Calu3 (cell line): ENCODE data around the gene ST6GALNAC3. TPM values are rescaled to one million over a fixed set of nuclear protein-coding genes. Genes with fewer than 3 reads are reported as not detected.

Experiments used
- BruUV-seq: library from RNA; stranded (reverse); fragments of 400-500 nt; replicated peaks from 2 replicates; lab custom pipeline; 2021; lab: Mats Ljungman, UMichigan
- CTCF ChIA-PET: fragments of 300-600 bp; sonication (Branson Sonifier 250); formaldehyde crosslinking; loops from one replicate; lab custom pipeline; 2022; ENCODE audit warnings: antibody characterized with exemption; lab: Charles Lee
- DNase-seq: peaks from one replicate; pipeline ENCODE4 v3.0.0; 2022
- H3K27ac Mint-ChIP-seq: one replicate; pipeline ENCODE4 v1.8.0; 2022; ENCODE audit warnings: mixed read lengths; ENCODE audit not compliant: unreplicated experiment
- H3K27me3 Mint-ChIP-seq: one replicate; pipeline ENCODE4 v1.8.0; 2022; ENCODE audit warnings: mixed read lengths; ENCODE audit not compliant: unreplicated experiment
- H3K36me3 Mint-ChIP-seq: one replicate; pipeline ENCODE4 v1.8.0; 2022; ENCODE audit warnings: mild to moderate bottlenecking, moderate library complexity, mixed read lengths; ENCODE audit not compliant: insufficient read depth, unreplicated experiment
- H3K4me1 Mint-ChIP-seq: one replicate; pipeline ENCODE4 v1.8.0; 2022; ENCODE audit warnings: mild to moderate bottlenecking, low read depth, mixed read lengths; ENCODE audit not compliant: unreplicated experiment
- H3K4me3 Mint-ChIP-seq: one replicate; pipeline ENCODE4 v1.8.0; 2022; ENCODE audit warnings: mild to moderate bottlenecking, low read depth, moderate library complexity, mixed read lengths; ENCODE audit not compliant: unreplicated experiment
- H3K9me3 Mint-ChIP-seq: one replicate; pipeline ENCODE4 v1.8.0; 2022; ENCODE audit warnings: low read depth, mixed read lengths; ENCODE audit not compliant: unreplicated experiment
- intact Hi-C: fragments of 100-400 bp; cut with micrococcal nuclease; formaldehyde crosslinking; loops from one replicate; pipeline ENCODE4 v1.10.0; 2022; ENCODE audit not compliant: unreplicated experiment
- total RNA-seq: library from RNA; stranded (reverse); gene quantifications from 2 replicates; pipeline ENCODE4 v1.2.3, GENCODE V29; 2022
- TF ChIP-seq, protein P1 (sequence below): fragments of 200-600 bp; IDR thresholded peaks from one replicate; pipeline ENCODE4 v1.8.0; 2022; ENCODE audit warnings: antibody characterized with exemption; ENCODE audit not compliant: unreplicated experiment

Gene ST6GALNAC3
- total RNA-seq, 1 experiment from 2014 or later = 0.87 TPM

GRCh38 chr1:76080552-76081079 is 6.1 kb downstream of the ST6GALNAC3 start:
- Mint-ChIP-seq H3K4me1 (peaks cover 10% of the 10 kb centered on the region), H3K9me3 (no peaks in the 10 kb centered on the region), H3K36me3 (no peaks in the 10 kb centered on the region), H3K4me3 (no peak overlapping the region), H3K27ac (no peak overlapping the region), H3K27me3 (no peaks in the 10 kb centered on the region)
- intact Hi-C loops = no loop called here
- no TSS peak for BruUV-seq
- TF ChIP-seq, protein P1, sequence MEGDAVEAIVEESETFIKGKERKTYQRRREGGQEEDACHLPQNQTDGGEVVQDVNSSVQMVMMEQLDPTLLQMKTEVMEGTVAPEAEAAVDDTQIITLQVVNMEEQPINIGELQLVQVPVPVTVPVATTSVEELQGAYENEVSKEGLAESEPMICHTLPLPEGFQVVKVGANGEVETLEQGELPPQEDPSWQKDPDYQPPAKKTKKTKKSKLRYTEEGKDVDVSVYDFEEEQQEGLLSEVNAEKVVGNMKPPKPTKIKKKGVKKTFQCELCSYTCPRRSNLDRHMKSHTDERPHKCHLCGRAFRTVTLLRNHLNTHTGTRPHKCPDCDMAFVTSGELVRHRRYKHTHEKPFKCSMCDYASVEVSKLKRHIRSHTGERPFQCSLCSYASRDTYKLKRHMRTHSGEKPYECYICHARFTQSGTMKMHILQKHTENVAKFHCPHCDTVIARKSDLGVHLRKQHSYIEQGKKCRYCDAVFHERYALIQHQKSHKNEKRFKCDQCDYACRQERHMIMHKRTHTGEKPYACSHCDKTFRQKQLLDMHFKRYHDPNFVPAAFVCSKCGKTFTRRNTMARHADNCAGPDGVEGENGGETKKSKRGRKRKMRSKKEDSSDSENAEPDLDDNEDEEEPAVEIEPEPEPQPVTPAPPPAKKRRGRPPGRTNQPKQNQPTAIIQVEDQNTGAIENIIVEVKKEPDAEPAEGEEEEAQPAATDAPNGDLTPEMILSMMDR = no peak
- CTCF ChIA-PET = no interaction called here
- DNase-seq = no peak

- BruUV-seq = no TSS peak
- Mint-ChIP-seq H3K27me3 (no peaks in the 10 kb centered on the region), H3K9me3 (no peaks in the 10 kb centered on the region), H3K27ac (no peak overlapping the region), H3K36me3 (no peaks in the 10 kb centered on the region), H3K4me1 (no peaks in the 10 kb centered on the region), H3K4me3 (no peak overlapping the region)
- intact Hi-C loops = no loop called here
- no peak for DNase-seq
- TF ChIP-seq, protein P1 = no peak
- CTCF ChIA-PET = no interaction called here
Observed at GRCh38 chr1:76082062-76082461, 7.5 kb downstream of the ST6GALNAC3 start.

- TF ChIP-seq, protein P1 = no peak
- CTCF ChIA-PET = no interaction called here
- Mint-ChIP-seq H3K4me1 (no peaks in the 10 kb centered on the region), H3K36me3 (no peaks in the 10 kb centered on the region), H3K27ac (no peak overlapping the region), H3K27me3 (no peaks in the 10 kb centered on the region), H3K4me3 (no peak overlapping the region), H3K9me3 (no peaks in the 10 kb centered on the region)
- intact Hi-C loops = no loop called here
- BruUV-seq = no TSS peak
- no peak for DNase-seq
Observed at GRCh38 chr1:76083189-76083588, 8.6 kb downstream of the ST6GALNAC3 start.

DNA sequence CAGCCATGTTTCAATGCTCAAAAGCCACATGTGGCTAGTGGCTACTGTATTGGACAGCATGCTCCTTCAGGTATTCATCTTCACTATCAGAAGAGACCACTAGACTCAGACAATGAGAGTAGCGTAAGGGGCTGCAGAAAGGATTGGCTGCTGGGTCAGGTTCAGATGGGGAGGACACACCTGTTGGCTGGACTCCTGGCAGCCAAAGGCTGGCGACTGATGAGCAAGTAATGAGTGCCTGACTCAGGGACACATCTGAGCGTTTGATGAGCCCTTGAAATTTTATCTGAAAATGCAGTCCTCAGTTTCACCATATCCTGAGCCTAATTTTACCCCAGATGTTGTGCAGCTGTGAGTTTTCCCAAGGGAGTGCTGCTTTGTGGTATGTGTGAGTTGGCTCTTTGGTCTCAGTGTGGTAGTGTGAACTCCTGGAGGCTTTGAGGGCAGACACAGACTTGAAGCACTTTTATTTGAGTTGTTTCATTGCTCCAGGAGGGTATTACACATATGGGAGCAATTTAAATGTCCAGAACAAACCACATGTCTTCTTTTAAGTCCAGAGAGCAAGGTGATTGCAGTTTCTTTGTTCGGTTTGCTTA is 9.6 kb downstream of the ST6GALNAC3 start:
- H3K36me3 Mint-ChIP-seq = no peaks in the 10 kb centered on the region
- H3K9me3 Mint-ChIP-seq = no peaks in the 10 kb centered on the region
- TF ChIP-seq, protein P1 = no peak
- no peak overlapping the region for H3K4me3 Mint-ChIP-seq
- CTCF ChIA-PET = no interaction called here
- no peak for DNase-seq
- intact Hi-C loops = no loop called here
- no peaks in the 10 kb centered on the region for H3K27me3 Mint-ChIP-seq
- H3K4me1 Mint-ChIP-seq = no peaks in the 10 kb centered on the region
- no TSS peak for BruUV-seq
- H3K27ac Mint-ChIP-seq = no peak overlapping the region
